CD14-positive monocyte (primary cell): ENCODE results near the gene PSME1. TPM values are rescaled to one million over a fixed set of nuclear protein-coding genes. Genes with fewer than 3 reads are reported as not detected.

Experiments used
- DNase-seq, 3 donors: peaks; one replicate each; pipeline ENCODE4 v3.0.0-alpha.2; 2011 to 2022
- H2AFZ ChIP-seq: 2 replicates; pipeline ENCODE4 v1.6.0; 2012; ENCODE audit warnings: mild to moderate bottlenecking, low read depth, low read length, inconsistent platforms; ENCODE audit not compliant: insufficient read depth, poor library complexity, severe bottlenecking
- H3K27ac ChIP-seq, 2 donors: 1 replicate in 1 of 2; 2 replicates in 1 of 2; pipeline ENCODE4 v1.5.1; 2012 to 2013; ENCODE audit warnings: low read length in 2 of 2, control low read depth in 1 of 2, inconsistent platforms in 1 of 2, low read depth in 1 of 2, mild to moderate bottlenecking in 1 of 2
- H3K27me3 ChIP-seq, 2 donors: one replicate each; pipeline versions ENCODE4 v1.6.0 to v1.6.1; 2011 to 2013; ENCODE audit warnings: low read length in 2 of 2; ENCODE audit not compliant: control insufficient read depth in 2 of 2, insufficient read depth in 2 of 2
- H3K36me3 ChIP-seq, 2 donors: replicated peaks in 1 of 2; 1 replicate in 1 of 2; 2 replicates in 1 of 2; pipeline versions ENCODE4 v1.5.1 to v1.6.1; 2012 to 2013; ENCODE audit warnings: low read length in 2 of 2, control low read depth in 1 of 2, inconsistent platforms in 1 of 2, mild to moderate bottlenecking in 1 of 2; ENCODE audit not compliant: insufficient read depth in 2 of 2, control insufficient read depth in 1 of 2
- H3K4me1 ChIP-seq, 2 donors: 1 replicate in 1 of 2; 2 replicates in 1 of 2; pipeline versions ENCODE4 v1.5.1 to v1.6.1; 2012 to 2013; ENCODE audit warnings: low read length in 2 of 2, control low read depth in 1 of 2, inconsistent platforms in 1 of 2, mild to moderate bottlenecking in 1 of 2, moderate library complexity in 1 of 2; ENCODE audit not compliant: insufficient read depth in 2 of 2, control insufficient read depth in 1 of 2
- H3K4me2 ChIP-seq: replicated peaks from 2 replicates; pipeline ENCODE3; 2012; ENCODE audit warnings: low read length, moderate library complexity, mild to moderate bottlenecking; ENCODE audit not compliant: poor library complexity, severe bottlenecking; ENCODE audit errors: extremely low read depth
- H3K4me3 ChIP-seq, 3 experiments: fragments of 200-600 bp in 1 of 3; sonication (generic) in 1 of 3; replicated peaks in 1 of 3; 1 replicate in 2 of 3; 2 replicates in 1 of 3; pipeline ENCODE4 v1.5.1; 2011 to 2013; ENCODE audit warnings: low read length in 3 of 3, mild to moderate bottlenecking in 3 of 3, control low read depth in 2 of 3, low read depth in 2 of 3, inconsistent platforms in 1 of 3, moderate library complexity in 1 of 3
- H3K79me2 ChIP-seq: 2 replicates; pipeline ENCODE4 v1.6.0; 2012; ENCODE audit warnings: mild to moderate bottlenecking, control low read depth, inconsistent platforms, low read length, moderate library complexity; ENCODE audit not compliant: insufficient read depth
- H3K9ac ChIP-seq: 2 replicates; pipeline ENCODE4 v1.6.0; 2017; ENCODE audit warnings: low read length, mild to moderate bottlenecking; ENCODE audit not compliant: insufficient read depth, poor library complexity, severe bottlenecking
- H3K9me3 ChIP-seq, 2 donors: replicated peaks in 1 of 2; 1 replicate in 1 of 2; 2 replicates in 1 of 2; pipeline versions ENCODE4 v1.5.1 to v1.6.1; 2012 to 2013; ENCODE audit warnings: low read length in 2 of 2, control low read depth in 1 of 2; ENCODE audit not compliant: control insufficient read depth in 1 of 2, insufficient read depth in 1 of 2
- H4K20me1 ChIP-seq: 2 replicates; pipeline ENCODE4 v1.6.0; 2012; ENCODE audit warnings: mild to moderate bottlenecking, low read length, control low read depth, moderate library complexity; ENCODE audit not compliant: insufficient read depth
- H3K27ac Mint-ChIP-seq, 7 donors: one replicate each; pipeline ENCODE4 v1.8.0; 2020; ENCODE audit warnings: mild to moderate bottlenecking in 7 of 7, mixed read lengths in 7 of 7, moderate library complexity in 6 of 7, inconsistent platforms in 2 of 7
- H3K27me3 Mint-ChIP-seq, 3 donors: one replicate each; pipeline ENCODE4 v1.8.0; 2021 to 2022; ENCODE audit warnings: low read depth in 3 of 3, mild to moderate bottlenecking in 3 of 3, mixed read lengths in 3 of 3, moderate library complexity in 3 of 3, inconsistent platforms in 1 of 3
- H3K36me3 Mint-ChIP-seq, 2 donors: one replicate each; pipeline ENCODE4 v1.8.0; 2020; ENCODE audit warnings: mixed read lengths in 2 of 2, inconsistent platforms in 1 of 2, mild to moderate bottlenecking in 1 of 2
- H3K4me1 Mint-ChIP-seq: one replicate; pipeline ENCODE4 v1.8.0; 2020; ENCODE audit warnings: mild to moderate bottlenecking, mixed read lengths
- H3K4me3 Mint-ChIP-seq, 2 donors: one replicate each; pipeline ENCODE4 v1.8.0; 2020; ENCODE audit warnings: mild to moderate bottlenecking in 2 of 2, mixed read lengths in 2 of 2, moderate library complexity in 1 of 2
- H3K9me3 Mint-ChIP-seq, 7 donors: one replicate each; pipeline ENCODE4 v1.8.0; 2020 to 2022; ENCODE audit warnings: mixed read lengths in 7 of 7, mild to moderate bottlenecking in 6 of 7, moderate library complexity in 6 of 7, inconsistent platforms in 2 of 7
- CTCF ChIP-seq: fragments of 200-600 bp; IDR thresholded peaks from one replicate; pipeline ENCODE4 v1.8.0; 2022; ENCODE audit warnings: antibody characterized with exemption, mild to moderate bottlenecking
- WGBS: methylation state at CpG from one replicate; pipeline ENCODE4 v1.1.5; 2013; ENCODE audit warnings: missing lambda C conversion rate; ENCODE audit not compliant: insufficient coverage; 5-methylcytosine and 5-hydroxymethylcytosine counted together
- intact Hi-C, 2 donors: fragments of 100-400 bp; cut with micrococcal nuclease; formaldehyde crosslinking; loops; one replicate each; pipeline versions ENCODE4 v1.15.0 to v1.15.1; 2023
- polyA plus RNA-seq, 3 donors: library from polyadenylated mRNA; depleted of rRNA in 1 of 3; unstranded in 2 of 3; stranded (reverse) in 1 of 3; fragments of 300-500 nt in 2 of 3; fragments of >200 nt in 1 of 3; fragmentation: Illumina TruSeq in 2 of 3; gene quantifications; 1 replicate in 2 of 3; 2 replicates in 1 of 3; pipeline ENCODE4 v1.2.3, GENCODE V29; 2012 to 2021

The PSME1 gene
- polyA plus RNA-seq, 3 donors, result 435 to 759 (median 729) TPM

DNA sequence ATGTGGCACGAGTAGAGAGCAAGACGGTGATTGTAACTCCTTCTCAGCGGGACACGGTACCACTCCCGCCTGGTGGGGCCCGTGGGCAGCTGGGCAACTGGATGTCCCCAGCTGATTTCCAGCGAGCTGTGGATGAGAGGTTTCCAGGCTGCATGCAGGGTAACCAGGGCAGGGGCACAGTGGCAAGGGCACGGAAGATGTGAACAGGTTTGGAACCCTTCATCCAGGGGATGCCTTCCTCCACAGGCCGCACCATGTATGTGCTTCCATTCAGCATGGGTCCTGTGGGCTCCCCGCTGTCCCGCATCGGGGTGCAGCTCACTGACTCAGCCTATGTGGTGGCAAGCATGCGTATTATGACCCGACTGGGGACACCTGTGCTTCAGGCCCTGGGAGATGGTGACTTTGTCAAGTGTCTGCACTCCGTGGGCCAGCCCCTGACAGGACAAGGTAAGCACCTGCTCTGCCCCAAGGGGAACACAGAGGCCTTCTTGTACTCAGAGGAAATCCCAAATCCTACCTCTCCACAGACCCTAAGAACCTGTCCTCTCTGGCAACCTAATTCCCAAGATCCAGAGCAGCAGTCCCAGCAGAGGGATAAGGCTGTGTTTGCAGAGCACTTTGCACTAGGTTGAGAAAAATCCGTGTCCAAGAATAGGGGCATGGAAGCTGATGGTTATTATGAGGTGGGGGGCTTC, 37.6 kb upstream of the PSME1 start:
- H3K27ac ChIP-seq, result peak overlapping the region in 1 of 2 donors; percentile 40
- peaks cover 20% of the 10 kb centered on the region for H4K20me1 ChIP-seq
- 96% methylated on average over 14 of the region's 16 CpGs for WGBS
- H3K4me1 Mint-ChIP-seq, result peaks cover 43% of the 10 kb centered on the region
- H3K79me2 ChIP-seq, result peaks cover 34% of the 10 kb centered on the region
- intact Hi-C loops, result no loop called here
- peaks cover 42 to 53% of the 10 kb centered on the region in 2 donors for H3K4me1 ChIP-seq
- DNase-seq, result no peak
- no peaks in the 10 kb centered on the region for H3K9me3 ChIP-seq
- no peak overlapping the region for H3K4me3 Mint-ChIP-seq
- no peak for TF ChIP-seq CTCF
- no peak overlapping the region for H2AFZ ChIP-seq
- H3K4me3 ChIP-seq, result no peak overlapping the region
- H3K9me3 Mint-ChIP-seq, result peaks cover 0 to 3% (median 0%) of the 10 kb centered on the region in 7 donors
- no peaks in the 10 kb centered on the region for H3K27me3 ChIP-seq
- peaks cover 32 to 58% of the 10 kb centered on the region in 2 donors for H3K36me3 ChIP-seq
- no peak overlapping the region for H3K4me2 ChIP-seq
- H3K9ac ChIP-seq, result no peak overlapping the region
- H3K27ac Mint-ChIP-seq, result peak overlapping the region in 2 of 7 donors; percentile 1 to 29
- peaks cover 0 to 2% (median 1%) of the 10 kb centered on the region in 3 donors for H3K27me3 Mint-ChIP-seq
- H3K36me3 Mint-ChIP-seq, result peaks cover 42 to 57% of the 10 kb centered on the region in 2 donors

DNA sequence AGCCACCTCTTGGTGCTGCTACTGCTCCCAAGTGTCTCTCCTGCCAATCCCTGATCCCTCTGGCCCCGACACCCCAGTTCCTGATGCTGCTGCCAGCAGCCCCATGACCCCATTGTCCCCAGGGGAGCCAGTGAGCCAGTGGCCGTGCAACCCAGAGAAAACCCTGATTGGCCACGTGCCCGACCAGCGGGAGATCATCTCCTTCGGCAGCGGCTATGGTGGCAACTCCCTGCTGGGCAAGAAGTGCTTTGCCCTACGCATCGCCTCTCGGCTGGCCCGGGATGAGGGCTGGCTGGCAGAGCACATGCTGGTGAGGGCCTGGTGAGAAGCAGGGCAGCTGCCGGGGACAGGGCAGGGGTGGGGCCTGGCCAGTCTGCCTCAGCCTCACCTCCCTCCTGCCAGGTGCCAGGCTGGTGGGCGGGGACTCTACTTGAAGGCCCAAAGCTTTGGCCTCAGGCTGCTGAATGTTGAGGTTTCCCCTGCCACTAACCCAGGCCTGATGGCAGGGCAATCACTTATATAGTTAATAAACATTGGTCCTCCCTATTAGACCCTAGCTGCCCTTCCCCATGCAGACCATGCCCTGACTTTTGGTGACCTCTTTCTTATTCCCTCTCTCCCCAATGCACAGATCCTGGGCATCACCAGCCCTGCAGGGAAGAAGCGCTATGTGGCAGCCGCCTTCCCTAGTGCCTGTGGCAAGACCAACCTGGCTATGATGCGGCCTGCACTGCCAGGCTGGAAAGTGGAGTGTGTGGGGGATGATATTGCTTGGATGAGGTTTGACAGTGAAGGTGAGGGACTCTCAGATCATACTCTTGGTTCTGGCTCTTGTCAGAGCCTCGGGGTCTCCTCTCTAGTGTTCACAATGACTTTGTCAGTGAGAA, 36.8 kb upstream of the PSME1 start:
- peaks cover 40 to 65% of the 10 kb centered on the region in 2 donors for H3K36me3 ChIP-seq
- H3K9me3 ChIP-seq, result no peaks in the 10 kb centered on the region
- DNase-seq, result no peak
- no peaks in the 10 kb centered on the region for H3K27me3 ChIP-seq
- WGBS, result 96% methylated on average over 15 of the region's 17 CpGs
- no peak overlapping the region for H3K4me3 Mint-ChIP-seq
- H3K79me2 ChIP-seq, result peaks cover 34% of the 10 kb centered on the region
- H3K9me3 Mint-ChIP-seq, result peaks cover 0 to 6% (median 1%) of the 10 kb centered on the region in 7 donors
- H3K36me3 Mint-ChIP-seq, result peaks cover 50 to 65% of the 10 kb centered on the region in 2 donors
- peaks cover 20% of the 10 kb centered on the region for H4K20me1 ChIP-seq
- H3K4me3 ChIP-seq, result peak overlapping the region in 1 of 3 experiments; percentile 9
- peaks cover 36 to 45% of the 10 kb centered on the region in 2 donors for H3K4me1 ChIP-seq
- peaks cover 0 to 3% (median 2%) of the 10 kb centered on the region in 3 donors for H3K27me3 Mint-ChIP-seq
- H2AFZ ChIP-seq, result no peak overlapping the region
- H3K27ac ChIP-seq, result peak overlapping the region; percentile 61 to 76
- peaks cover 38% of the 10 kb centered on the region for H3K4me1 Mint-ChIP-seq
- peak overlapping the region; percentile 6 for H3K9ac ChIP-seq
- peak overlapping the region in 6 of 7 donors; percentile 50 to 88 (median 78) for H3K27ac Mint-ChIP-seq
- no peak overlapping the region for H3K4me2 ChIP-seq
- no peak for TF ChIP-seq CTCF
- intact Hi-C loops, result no loop called here
